Thyroid gland (tissue), 4 donors: ENCODE measurements around the gene FNDC5. TPM values are rescaled to one million over a fixed set of nuclear protein-coding genes. Genes with fewer than 3 reads are reported as not detected.

Experiments
- DNase-seq, 2 donors: peaks; one replicate each; pipeline ENCODE4 v3.0.0-alpha.2; 2019
- H3K27ac ChIP-seq, 3 donors: fragments of 200-600 bp; sonication (generic); 1 replicate in 2 of 3; 2 replicates in 1 of 3; pipeline ENCODE4 v1.5.1; 2016 to 2019; ENCODE audit warnings: mild to moderate bottlenecking in 1 of 3, moderate library complexity in 1 of 3
- H3K27me3 ChIP-seq: fragments of 200-600 bp; sonication (generic); one replicate; pipeline ENCODE4 v1.5.1; 2019
- H3K36me3 ChIP-seq, 2 donors: fragments of 200-600 bp; sonication (generic); one replicate each; pipeline ENCODE4 v1.5.1; 2016 to 2019
- H3K4me1 ChIP-seq, 2 donors: fragments of 200-600 bp; sonication (generic); one replicate each; pipeline ENCODE4 v1.5.1; 2017 to 2019
- H3K4me3 ChIP-seq, 3 donors: fragments of 200-600 bp; sonication (generic); replicated peaks in 1 of 3; 1 replicate in 2 of 3; 2 replicates in 1 of 3; pipeline ENCODE4 v1.5.1; 2016; ENCODE audit warnings: mild to moderate bottlenecking in 1 of 3
- H3K9me3 ChIP-seq: fragments of 200-600 bp; sonication (generic); one replicate; pipeline ENCODE4 v1.5.1; 2017
- POLR2A ChIP-seq, 2 donors: fragments of 450-650 bp; IDR thresholded peaks; one replicate each; pipeline ENCODE4 v1.6.1; 2017; ENCODE audit warnings: antibody characterized with exemption in 2 of 2, mild to moderate bottlenecking in 2 of 2, moderate library complexity in 1 of 2
- WGBS, 2 donors: methylation state at CpG; one replicate each; pipeline ENCODE4 v1.1.5; 2017; 5-methylcytosine and 5-hydroxymethylcytosine counted together
- intact Hi-C: fragments of 100-400 bp; cut with DNase I; formaldehyde crosslinking; loops from one replicate; pipeline ENCODE4 v1.15.1; 2023
- total RNA-seq, 4 donors: library from RNA; depleted of rRNA; stranded (reverse); fragments of >200 nt; gene quantifications; one replicate each; pipeline ENCODE4 v1.2.3, GENCODE V29; 2016
- TF ChIP-seq, protein P1 (sequence below), 6 experiments: fragments of 200-600 bp in 3 of 6; fragments of 450-650 bp in 3 of 6; sonication (generic) in 3 of 6; IDR thresholded peaks; one replicate each; pipeline ENCODE4 v1.5.1; 2016 to 2019; ENCODE audit warnings: antibody characterized with exemption in 6 of 6, mild to moderate bottlenecking in 2 of 6, inconsistent platforms in 1 of 6, moderate library complexity in 1 of 6

Gene FNDC5
- total RNA-seq, 4 donors from 2014 or later = 0.27 to 4.0 (median 1.5) TPM

- TF ChIP-seq, protein P1, sequence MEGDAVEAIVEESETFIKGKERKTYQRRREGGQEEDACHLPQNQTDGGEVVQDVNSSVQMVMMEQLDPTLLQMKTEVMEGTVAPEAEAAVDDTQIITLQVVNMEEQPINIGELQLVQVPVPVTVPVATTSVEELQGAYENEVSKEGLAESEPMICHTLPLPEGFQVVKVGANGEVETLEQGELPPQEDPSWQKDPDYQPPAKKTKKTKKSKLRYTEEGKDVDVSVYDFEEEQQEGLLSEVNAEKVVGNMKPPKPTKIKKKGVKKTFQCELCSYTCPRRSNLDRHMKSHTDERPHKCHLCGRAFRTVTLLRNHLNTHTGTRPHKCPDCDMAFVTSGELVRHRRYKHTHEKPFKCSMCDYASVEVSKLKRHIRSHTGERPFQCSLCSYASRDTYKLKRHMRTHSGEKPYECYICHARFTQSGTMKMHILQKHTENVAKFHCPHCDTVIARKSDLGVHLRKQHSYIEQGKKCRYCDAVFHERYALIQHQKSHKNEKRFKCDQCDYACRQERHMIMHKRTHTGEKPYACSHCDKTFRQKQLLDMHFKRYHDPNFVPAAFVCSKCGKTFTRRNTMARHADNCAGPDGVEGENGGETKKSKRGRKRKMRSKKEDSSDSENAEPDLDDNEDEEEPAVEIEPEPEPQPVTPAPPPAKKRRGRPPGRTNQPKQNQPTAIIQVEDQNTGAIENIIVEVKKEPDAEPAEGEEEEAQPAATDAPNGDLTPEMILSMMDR (IDR thresholded peaks at IDR 0.05) = no peak
- TF ChIP-seq POLR2A (IDR thresholded peaks at IDR 0.05) = no peak
- Histone ChIP-seq H3K27ac (no peak overlapping the region), H3K27me3 (no peaks in the 10 kb centered on the region), H3K9me3 (no peaks in the 10 kb centered on the region), H3K4me3 (no peak overlapping the region), H3K4me1 (peaks cover 14 to 26% of the 10 kb centered on the region in 2 donors), H3K36me3 (peaks cover 0 to 1% of the 10 kb centered on the region in 2 donors)
- intact Hi-C loops = no loop called here
- DNase-seq = no peak
- 71 to 78% methylated on average over 3 of the region's 3 CpGs for WGBS, 2 donors
These were observed 8.6 kb downstream of the FNDC5 start for GRCh38 chr1:32861904-32862695.

DNA sequence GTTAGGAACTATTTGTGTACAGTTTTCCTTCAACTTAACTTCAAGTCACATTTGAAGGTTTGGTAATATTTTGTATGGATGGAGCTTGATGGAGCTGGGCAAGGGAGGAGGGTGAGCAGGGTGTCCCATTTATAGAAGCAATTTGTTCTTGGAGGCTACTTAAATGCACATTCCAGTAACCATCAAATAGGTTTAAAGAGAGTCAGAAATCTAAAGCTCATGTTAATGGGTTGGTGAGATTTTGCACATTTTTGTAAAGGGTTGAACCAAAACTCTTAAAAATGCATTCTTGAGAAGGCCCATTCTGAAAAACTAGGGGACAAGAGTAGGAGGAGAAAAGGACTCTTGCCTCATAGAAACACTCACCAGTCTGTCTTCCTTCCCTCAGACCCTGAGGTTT, 10.1 kb downstream of the FNDC5 start:
- Histone ChIP-seq H3K27ac (no peak overlapping the region), H3K9me3 (no peaks in the 10 kb centered on the region), H3K4me3 (no peak overlapping the region), H3K36me3 (peaks cover 11 to 14% of the 10 kb centered on the region in 2 donors), H3K27me3 (no peaks in the 10 kb centered on the region), H3K4me1 (peaks cover 14 to 26% of the 10 kb centered on the region in 2 donors)
- intact Hi-C loops = no loop called here
- TF ChIP-seq, protein P1 (IDR thresholded peaks at IDR 0.05) = no peak
- TF ChIP-seq POLR2A (IDR thresholded peaks at IDR 0.05) = no peak
- no peak for DNase-seq

GRCh38 chr1:32859915-32860314, 10.8 kb downstream of the FNDC5 start:
- no peak for DNase-seq
- intact Hi-C loops = no loop called here
- Histone ChIP-seq H3K4me1 (peaks cover 14 to 26% of the 10 kb centered on the region in 2 donors), H3K36me3 (peaks cover 16 to 19% of the 10 kb centered on the region in 2 donors), H3K27ac (no peak overlapping the region), H3K27me3 (no peaks in the 10 kb centered on the region), H3K9me3 (no peaks in the 10 kb centered on the region), H3K4me3 (no peak overlapping the region)
- 90 to 100% methylated on average over 2 of the region's 2 CpGs for WGBS, 2 donors
- TF ChIP-seq, protein P1 (IDR thresholded peaks at IDR 0.05) = no peak
- TF ChIP-seq POLR2A (IDR thresholded peaks at IDR 0.05) = no peak

- Histone ChIP-seq H3K4me1 (peaks cover 12 to 15% of the 10 kb centered on the region in 2 donors), H3K36me3 (peaks cover 19 to 23% of the 10 kb centered on the region in 2 donors), H3K4me3 (no peak overlapping the region), H3K27me3 (no peaks in the 10 kb centered on the region), H3K27ac (no peak overlapping the region), H3K9me3 (no peaks in the 10 kb centered on the region)
- no peak for DNase-seq
- WGBS, 2 donors = 95% methylated on average over 7 of the region's 7 CpGs
- no peak for TF ChIP-seq POLR2A (IDR thresholded peaks at IDR 0.05)
- TF ChIP-seq, protein P1 (IDR thresholded peaks at IDR 0.05) = no peak
- intact Hi-C loops = no loop called here
These were observed 11.9 kb downstream of the FNDC5 start for GRCh38 chr1:32858791-32859190.

GRCh38 chr1:32858136-32858535, 12.6 kb downstream of the FNDC5 start:
- TF ChIP-seq POLR2A (IDR thresholded peaks at IDR 0.05) = no peak
- TF ChIP-seq, protein P1 (IDR thresholded peaks at IDR 0.05) = no peak

More at GRCh38 chr1:32858136-32858535, 12.6 kb downstream of the FNDC5 start:
- no peak overlapping the region for H3K27ac ChIP-seq
- intact Hi-C loops = no loop called here
- H3K9me3 ChIP-seq = no peaks in the 10 kb centered on the region
- DNase-seq = no peak
- H3K27me3 ChIP-seq = no peaks in the 10 kb centered on the region
- peaks cover 7 to 8% of the 10 kb centered on the region in 2 donors for H3K4me1 ChIP-seq
- WGBS, 2 donors = 91 to 92% methylated on average over 2 of the region's 2 CpGs
- H3K4me3 ChIP-seq = no peak overlapping the region
- peaks cover 19 to 30% of the 10 kb centered on the region in 2 donors for H3K36me3 ChIP-seq
